GM12892 (cell line): Measurements from ENCODE around the gene CCR6.

Source experiments
- POLR2A ChIP-seq: IDR thresholded peaks from 2 replicates; pipeline ENCODE4 v1.6.1; 2011; ENCODE audit warnings: low read depth, low read length, control low read depth
- POLR2AphosphoS5 ChIP-seq: IDR thresholded peaks from 2 replicates; pipeline ENCODE4 v1.6.1; 2011; ENCODE audit warnings: low read depth, low read length, control low read depth
- TAF1 ChIP-seq: IDR thresholded peaks from 2 replicates; pipeline ENCODE4 v1.6.1; 2011; ENCODE audit warnings: low read depth, mild to moderate bottlenecking, control low read depth, low read length, borderline replicate concordance

GRCh38 chr6:167119670-167120582 lies 3.0 kb upstream of the CCR6 start:
- TF ChIP-seq POLR2AphosphoS5 (no peak), POLR2A (no peak), TAF1 (no peak)
